Lower leg skin (tissue), 3 donors: ENCODE results near the gene KCNMA1.

Experiments used
- CTCF ChIP-seq, 3 donors: fragments of 450-650 bp; IDR thresholded peaks; one replicate each; pipeline ENCODE4 v1.5.1; 2016; ENCODE audit warnings: antibody characterized with exemption in 3 of 3, mild to moderate bottlenecking in 3 of 3, moderate library complexity in 2 of 3
- POLR2A ChIP-seq, 2 donors: fragments of 450-650 bp; IDR thresholded peaks; one replicate each; pipeline ENCODE4 v1.6.1; 2016 to 2017; ENCODE audit warnings: antibody characterized with exemption in 2 of 2, mild to moderate bottlenecking in 1 of 2, moderate library complexity in 1 of 2

- TF ChIP-seq CTCF (IDR thresholded peaks at IDR 0.05) (no peak), POLR2A (IDR thresholded peaks at IDR 0.05) (no peak)
Observed at GRCh38 chr10:77051837-77052236, 585.8 kb downstream of the KCNMA1 start.
